Endodermal cell (in vitro differentiated cells): ENCODE results near the gene CDC42BPB. TPM values are rescaled to one million over a fixed set of nuclear protein-coding genes. Genes with fewer than 3 reads are reported as not detected.

Experiments
- DNase-seq: peaks from one replicate; pipeline ENCODE4 v3.0.0-alpha.2; 2017
- H3K27ac ChIP-seq: 2 replicates; pipeline ENCODE4 v1.5.1; 2013; ENCODE audit warnings: mild to moderate bottlenecking, low read depth, low read length, moderate library complexity
- H3K27me3 ChIP-seq: 2 replicates; pipeline ENCODE4 v1.6.1; 2013; ENCODE audit warnings: mild to moderate bottlenecking, low read length, moderate library complexity; ENCODE audit not compliant: insufficient read depth, control insufficient read depth, poor library complexity, severe bottlenecking
- H3K36me3 ChIP-seq: 2 replicates; pipeline ENCODE4 v1.7.0; 2013; ENCODE audit warnings: mild to moderate bottlenecking, low read length, moderate library complexity; ENCODE audit not compliant: control insufficient read depth, insufficient read depth
- H3K4me1 ChIP-seq: one replicate; pipeline ENCODE4 v1.7.0; 2013; ENCODE audit warnings: low read length; ENCODE audit not compliant: control insufficient read depth, insufficient read depth
- H3K4me3 ChIP-seq: 2 replicates; pipeline ENCODE4 v1.5.1; 2013; ENCODE audit warnings: mild to moderate bottlenecking, low read length, moderate library complexity
- H3K9ac ChIP-seq: 2 replicates; pipeline ENCODE4 v1.6.1; 2013; ENCODE audit warnings: mild to moderate bottlenecking, low read length, moderate library complexity; ENCODE audit not compliant: poor library complexity, severe bottlenecking; ENCODE audit errors: extremely low read depth
- H3K9me3 ChIP-seq: 2 replicates; pipeline ENCODE4 v1.6.1; 2013; ENCODE audit warnings: mild to moderate bottlenecking, low read length, moderate library complexity; ENCODE audit not compliant: control insufficient read depth
- H3K27ac Mint-ChIP-seq: 2 replicates; pipeline ENCODE4 v1.8.0; 2020; ENCODE audit warnings: mixed read lengths
- H3K27me3 Mint-ChIP-seq: 2 replicates; pipeline ENCODE4 v1.8.0; 2021; ENCODE audit warnings: mild to moderate bottlenecking, mixed read lengths; ENCODE audit not compliant: insufficient read depth
- H3K36me3 Mint-ChIP-seq: 2 replicates; pipeline ENCODE4 v1.8.0; 2020; ENCODE audit warnings: low read depth, mixed read lengths
- H3K4me1 Mint-ChIP-seq: 2 replicates; pipeline ENCODE4 v1.8.0; 2020; ENCODE audit warnings: mixed read lengths
- H3K4me3 Mint-ChIP-seq: 2 replicates; pipeline ENCODE4 v1.8.0; 2020; ENCODE audit warnings: mild to moderate bottlenecking, moderate library complexity, mixed read lengths
- H3K9me3 Mint-ChIP-seq: 2 replicates; pipeline ENCODE4 v1.8.0; 2020; ENCODE audit warnings: mild to moderate bottlenecking, mixed read lengths
- CTCF ChIP-seq: fragments of 200-600 bp; sonication (generic); conservative IDR thresholded peaks from 2 replicates; pipeline ENCODE4 v1.5.0; 2021; ENCODE audit warnings: antibody characterized with exemption, mild to moderate bottlenecking
- WGBS, 2 experiments: methylation state at CpG; one replicate each; pipeline versions ENCODE4 v1.1.5 to v1.1.7; 2013; ENCODE audit warnings: missing lambda C conversion rate in 2 of 2, mixed read lengths in 1 of 2; ENCODE audit not compliant: insufficient coverage in 1 of 2, insufficient read length in 1 of 2; 5-methylcytosine and 5-hydroxymethylcytosine counted together
- total RNA-seq, 2 donors: library from RNA; stranded (reverse); fragmentation: NEBNext Ultra II Directional in 1 of 2; extraction: Animal tissue kit (Norgen Biotek cat#: 25700) in 1 of 2; gene quantifications; 2 replicates in 1 of 2; 3 replicates in 1 of 2; pipeline ENCODE4 v1.2.1, GENCODE V29; 2021

Gene CDC42BPB
- total RNA-seq, 2 donors from 2014 or later = 120 to 123 TPM

- no peaks in the 10 kb centered on the region for H3K27me3 ChIP-seq
- H3K9ac ChIP-seq = no peak overlapping the region
- H3K27ac ChIP-seq = no peak overlapping the region
- H3K4me3 Mint-ChIP-seq = no peak overlapping the region
- H3K36me3 ChIP-seq = no peaks in the 10 kb centered on the region
- DNase-seq = no peak
- no peaks in the 10 kb centered on the region for H3K4me1 ChIP-seq
- TF ChIP-seq CTCF = no peak
- no peaks in the 10 kb centered on the region for H3K9me3 ChIP-seq
- H3K9me3 Mint-ChIP-seq = no peaks in the 10 kb centered on the region
- H3K4me3 ChIP-seq = no peak overlapping the region
- 92 to 98% methylated on average over 7 to 8 of the region's 8 CpGs for WGBS, 2 experiments
- H3K27ac Mint-ChIP-seq = no peak overlapping the region
- H3K36me3 Mint-ChIP-seq = peaks cover 12% of the 10 kb centered on the region
- H3K27me3 Mint-ChIP-seq = no peaks in the 10 kb centered on the region
- H3K4me1 Mint-ChIP-seq = no peaks in the 10 kb centered on the region
Measured at GRCh38 chr14:102892651-102893050, 164.7 kb downstream of the CDC42BPB start.

GRCh38 chr14:102891556-102891955 is 165.8 kb downstream of the CDC42BPB start:
- Mint-ChIP-seq H3K27me3 (no peaks in the 10 kb centered on the region), H3K36me3 (peaks cover 17% of the 10 kb centered on the region), H3K4me3 (no peak overlapping the region), H3K27ac (no peak overlapping the region), H3K9me3 (no peaks in the 10 kb centered on the region), H3K4me1 (no peaks in the 10 kb centered on the region)
- DNase-seq = no peak
- no peaks in the 10 kb centered on the region for H3K4me1 ChIP-seq
- H3K27ac ChIP-seq = no peak overlapping the region
- no peaks in the 10 kb centered on the region for H3K36me3 ChIP-seq
- H3K27me3 ChIP-seq = no peaks in the 10 kb centered on the region
- H3K4me3 ChIP-seq = no peak overlapping the region
- no peak for TF ChIP-seq CTCF
- 92 to 98% methylated on average over 4 of the region's 4 CpGs for WGBS, 2 experiments
- H3K9me3 ChIP-seq = no peaks in the 10 kb centered on the region
- H3K9ac ChIP-seq = no peak overlapping the region

DNA sequence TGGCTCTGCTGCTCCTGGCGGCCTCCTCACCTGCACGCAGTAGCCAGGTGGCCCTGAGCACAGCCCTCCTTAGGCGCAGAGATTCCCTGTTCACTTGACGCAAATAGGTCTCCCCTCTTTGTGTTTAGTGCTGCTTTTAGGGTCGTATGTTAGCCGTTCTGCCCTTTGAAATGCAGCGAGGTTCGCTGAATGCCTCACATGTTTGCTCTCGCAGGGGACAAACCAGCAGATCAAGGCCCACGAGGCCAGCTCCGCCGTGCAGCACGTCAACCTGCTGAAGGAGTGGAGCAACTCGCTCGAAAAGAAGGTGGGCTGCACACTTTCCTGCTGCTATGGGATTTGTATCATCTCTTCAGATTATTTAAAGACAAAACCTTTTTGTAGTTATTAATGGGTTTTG is 166.2 kb downstream of the CDC42BPB start:
- Histone ChIP-seq H3K27ac (no peak overlapping the region), H3K4me3 (no peak overlapping the region), H3K36me3 (no peaks in the 10 kb centered on the region), H3K27me3 (no peaks in the 10 kb centered on the region), H3K9me3 (no peaks in the 10 kb centered on the region), H3K9ac (no peak overlapping the region), H3K4me1 (no peaks in the 10 kb centered on the region)
- WGBS, 2 experiments = 84 to 88% methylated on average over 11 to 15 of the region's 15 CpGs
- Mint-ChIP-seq H3K4me1 (no peaks in the 10 kb centered on the region), H3K27ac (no peak overlapping the region), H3K27me3 (no peaks in the 10 kb centered on the region), H3K4me3 (no peak overlapping the region), H3K36me3 (peaks cover 21% of the 10 kb centered on the region), H3K9me3 (no peaks in the 10 kb centered on the region)
- DNase-seq = no peak
- no peak for TF ChIP-seq CTCF
